Memory B cell (primary cell): Measurements from ENCODE around the gene CRPPA.
A peak's percentile ranks its signal among the peaks of the same experiment; 100 is the strongest.

Experiments used
- ATAC-seq: fragments of 150-1000 bp; cut with Tn5 transposase; 2 replicates; pipeline ENCODE4 v1.10.0; 2021; ENCODE audit warnings: low read depth, mild to moderate bottlenecking, moderate library complexity
- DNase-seq, 2 donors: peaks; one replicate each; pipeline ENCODE4 v3.0.0; 2022; ENCODE audit warnings: low spot score in 2 of 2
- H3K27ac Mint-ChIP-seq: one replicate; pipeline ENCODE4 v1.8.0; 2022; ENCODE audit warnings: mild to moderate bottlenecking, moderate library complexity, mixed read lengths
- H3K27me3 Mint-ChIP-seq: one replicate; pipeline ENCODE4 v1.8.0; 2022; ENCODE audit warnings: mixed read lengths
- H3K36me3 Mint-ChIP-seq: one replicate; pipeline ENCODE4 v1.8.0; 2022; ENCODE audit warnings: mild to moderate bottlenecking, mixed read lengths
- H3K4me1 Mint-ChIP-seq: one replicate; pipeline ENCODE4 v1.8.0; 2022; ENCODE audit warnings: mixed read lengths
- H3K4me3 Mint-ChIP-seq: one replicate; pipeline ENCODE4 v1.8.0; 2022; ENCODE audit warnings: mild to moderate bottlenecking, moderate library complexity, mixed read lengths
- H3K9me3 Mint-ChIP-seq: one replicate; pipeline ENCODE4 v1.8.0; 2022; ENCODE audit warnings: mixed read lengths

The CRPPA gene

GRCh38 chr7:16436306-16436705, 15.0 kb upstream of the CRPPA start:
- no peaks in the 10 kb centered on the region for H3K4me1 Mint-ChIP-seq
- peaks cover 3% of the 10 kb centered on the region for H3K36me3 Mint-ChIP-seq
- no peak overlapping the region for H3K27ac Mint-ChIP-seq
- H3K27me3 Mint-ChIP-seq: no peaks in the 10 kb centered on the region
- no peaks in the 10 kb centered on the region for H3K9me3 Mint-ChIP-seq
- ATAC-seq (no peak), DNase-seq (no peak)
- H3K4me3 Mint-ChIP-seq: no peak overlapping the region

DNA sequence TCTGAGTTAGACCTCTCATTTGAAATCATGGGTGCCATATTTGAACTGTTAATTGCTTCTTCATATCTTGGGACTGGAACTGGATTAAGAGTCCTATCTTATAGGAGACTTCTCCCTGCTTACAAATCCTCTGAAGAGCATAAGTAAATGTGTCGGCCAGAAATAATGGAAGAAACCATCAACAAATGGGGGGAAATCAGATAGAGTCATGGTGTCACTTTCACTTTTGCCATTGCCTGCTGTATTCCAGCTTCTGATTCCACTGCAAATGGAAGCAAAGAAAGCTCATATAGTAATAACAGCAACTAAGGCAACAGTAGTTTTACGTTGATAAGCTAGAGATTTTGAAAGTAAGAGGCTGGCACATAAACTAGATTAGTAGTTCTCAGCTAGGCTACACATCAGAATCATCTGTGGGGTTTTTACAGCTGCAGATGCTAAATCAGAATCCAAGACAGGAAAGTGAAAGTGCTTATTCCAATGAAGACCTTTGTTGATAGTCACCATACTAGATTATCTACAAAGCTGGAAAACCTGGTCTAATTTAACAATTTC, 12.3 kb upstream of the CRPPA start:
- Mint-ChIP-seq H3K36me3 (no peaks in the 10 kb centered on the region), H3K27ac (no peak overlapping the region), H3K4me1 (no peaks in the 10 kb centered on the region), H3K27me3 (peaks cover 5% of the 10 kb centered on the region), H3K9me3 (no peaks in the 10 kb centered on the region), H3K4me3 (no peak overlapping the region)
- DNase-seq (no peak), ATAC-seq (no peak)

GRCh38 chr7:16432425-16432731, 11.0 kb upstream of the CRPPA start:
- Mint-ChIP-seq H3K27ac (no peak overlapping the region), H3K4me3 (no peak overlapping the region), H3K27me3 (peaks cover 5% of the 10 kb centered on the region), H3K4me1 (no peaks in the 10 kb centered on the region), H3K36me3 (no peaks in the 10 kb centered on the region), H3K9me3 (no peaks in the 10 kb centered on the region)
- DNase-seq (no peak), ATAC-seq (no peak)

- Mint-ChIP-seq H3K4me1 (no peaks in the 10 kb centered on the region), H3K9me3 (no peaks in the 10 kb centered on the region), H3K36me3 (no peaks in the 10 kb centered on the region), H3K27me3 (peaks cover 5% of the 10 kb centered on the region), H3K27ac (no peak overlapping the region), H3K4me3 (no peak overlapping the region)
- DNase-seq: no peak
- peak; percentile 88 for ATAC-seq
Observed at GRCh38 chr7:16431646-16432424, 10.5 kb upstream of the CRPPA start.

GRCh38 chr7:16430133-16430532, 8.8 kb upstream of the CRPPA start:
- Mint-ChIP-seq H3K36me3 (no peaks in the 10 kb centered on the region), H3K9me3 (no peaks in the 10 kb centered on the region), H3K4me1 (no peaks in the 10 kb centered on the region), H3K27ac (no peak overlapping the region), H3K4me3 (no peak overlapping the region), H3K27me3 (peaks cover 5% of the 10 kb centered on the region)
- ATAC-seq: no peak
- DNase-seq: no peak

GRCh38 chr7:16428672-16429071, 7.3 kb upstream of the CRPPA start:
- ATAC-seq (no peak), DNase-seq (no peak)
- Mint-ChIP-seq H3K4me3 (no peak overlapping the region), H3K27me3 (peaks cover 5% of the 10 kb centered on the region), H3K4me1 (no peaks in the 10 kb centered on the region), H3K9me3 (no peaks in the 10 kb centered on the region), H3K27ac (no peak overlapping the region), H3K36me3 (no peaks in the 10 kb centered on the region)

- Mint-ChIP-seq H3K27ac (no peak overlapping the region), H3K9me3 (no peaks in the 10 kb centered on the region), H3K27me3 (peaks cover 5% of the 10 kb centered on the region), H3K4me3 (no peak overlapping the region), H3K36me3 (no peaks in the 10 kb centered on the region), H3K4me1 (no peaks in the 10 kb centered on the region)
- DNase-seq (no peak), ATAC-seq (no peak)
Observed at GRCh38 chr7:16428182-16428581, 6.8 kb upstream of the CRPPA start.

GRCh38 chr7:16423761-16424160, 2.4 kb upstream of the CRPPA start:
- no peak overlapping the region for H3K4me3 Mint-ChIP-seq
- peaks cover under 1% of the 10 kb centered on the region for H3K27me3 Mint-ChIP-seq
- no peaks in the 10 kb centered on the region for H3K36me3 Mint-ChIP-seq

GRCh38 chr7:16422917-16423316, 1.6 kb upstream of the CRPPA start:
- Mint-ChIP-seq H3K4me3 (no peak overlapping the region), H3K27me3 (no peaks in the 10 kb centered on the region), H3K4me1 (peaks cover 4% of the 10 kb centered on the region), H3K9me3 (no peaks in the 10 kb centered on the region), H3K27ac (no peak overlapping the region), H3K36me3 (no peaks in the 10 kb centered on the region)
- ATAC-seq (no peak), DNase-seq (no peak)

More at GRCh38 chr7:16423761-16424160, 2.4 kb upstream of the CRPPA start:
- Mint-ChIP-seq H3K9me3 (no peaks in the 10 kb centered on the region), H3K4me1 (peaks cover 4% of the 10 kb centered on the region), H3K27ac (no peak overlapping the region)
- DNase-seq: no peak
- no peak for ATAC-seq

GRCh38 chr7:16422103-16422435, 731 bp upstream of the CRPPA start:
- ATAC-seq: no peak
- peaks cover 4% of the 10 kb centered on the region for H3K4me1 Mint-ChIP-seq
- H3K27me3 Mint-ChIP-seq: no peaks in the 10 kb centered on the region
- H3K27ac Mint-ChIP-seq: peak overlapping the region; percentile 73
- peak overlapping the region; percentile 75 for H3K4me3 Mint-ChIP-seq
- H3K36me3 Mint-ChIP-seq: no peaks in the 10 kb centered on the region
- H3K9me3 Mint-ChIP-seq: no peaks in the 10 kb centered on the region
- DNase-seq: no peak

DNA sequence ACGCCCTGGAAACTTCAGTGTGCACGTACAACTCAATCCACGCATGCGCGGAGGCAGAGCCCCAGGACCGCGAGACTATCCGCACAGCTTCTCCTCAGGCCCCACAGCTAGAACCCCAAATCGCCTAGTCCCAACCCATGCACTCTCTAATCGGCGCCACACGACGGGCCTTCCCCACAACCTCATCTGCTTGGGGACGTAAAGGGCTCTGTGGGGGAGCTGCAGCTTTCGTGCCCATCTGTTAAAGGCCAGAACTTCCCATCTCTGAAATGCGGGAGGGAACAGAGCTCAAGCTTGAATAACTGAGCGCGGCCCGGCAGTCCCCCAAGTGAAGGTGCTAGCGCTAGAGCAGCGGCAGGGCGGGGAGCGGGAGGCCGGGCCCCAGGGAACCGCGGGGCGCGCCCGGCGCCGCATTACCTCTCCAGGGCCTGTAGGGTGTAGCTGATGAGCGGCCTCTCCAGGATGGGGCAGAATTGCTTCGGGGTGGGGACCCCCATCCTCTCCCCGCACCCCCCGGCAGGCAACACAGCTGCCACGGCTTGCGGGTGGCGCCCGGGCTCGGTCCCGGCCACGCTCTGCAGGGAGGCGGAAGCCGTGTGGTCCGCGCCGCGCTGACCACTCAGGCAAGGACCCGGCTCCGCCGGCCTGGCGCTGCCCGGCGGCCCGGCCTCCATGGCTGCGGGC, 547 bp downstream of the CRPPA start:
- DNase-seq (peak; percentile 81 to 83), ATAC-seq (peak; percentile 90)
- H3K36me3 Mint-ChIP-seq: no peaks in the 10 kb centered on the region
- H3K4me3 Mint-ChIP-seq: peak overlapping the region; percentile 90
- no peaks in the 10 kb centered on the region for H3K9me3 Mint-ChIP-seq
- peak overlapping the region; percentile 88 for H3K27ac Mint-ChIP-seq
- H3K27me3 Mint-ChIP-seq: no peaks in the 10 kb centered on the region
- H3K4me1 Mint-ChIP-seq: peaks cover 8% of the 10 kb centered on the region

DNA sequence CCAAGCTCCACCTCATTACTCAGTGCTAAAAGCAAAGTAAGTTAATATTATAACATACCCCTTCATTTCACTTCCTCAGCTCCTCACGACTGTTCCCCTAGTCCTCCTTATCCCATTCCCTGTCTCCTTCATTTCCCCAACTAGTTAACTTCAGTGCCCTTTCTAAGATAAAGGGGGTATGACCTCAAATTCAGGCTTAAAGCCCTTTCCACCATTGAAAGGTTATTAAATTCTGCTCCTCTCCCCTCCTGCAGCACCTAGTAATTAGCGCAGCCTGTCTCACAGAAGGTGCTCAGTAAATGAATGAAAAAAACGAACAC, 1.0 kb downstream of the CRPPA start:
- Mint-ChIP-seq H3K9me3 (no peaks in the 10 kb centered on the region), H3K27ac (peak overlapping the region; percentile 88), H3K27me3 (no peaks in the 10 kb centered on the region), H3K4me1 (peaks cover 8% of the 10 kb centered on the region), H3K36me3 (no peaks in the 10 kb centered on the region), H3K4me3 (peak overlapping the region; percentile 90)
- ATAC-seq (no peak), DNase-seq (no peak)

GRCh38 chr7:16419859-16420258, 1.5 kb downstream of the CRPPA start:
- DNase-seq (no peak), ATAC-seq (no peak)
- Mint-ChIP-seq H3K9me3 (no peaks in the 10 kb centered on the region), H3K4me3 (no peak overlapping the region), H3K27me3 (no peaks in the 10 kb centered on the region), H3K27ac (peak overlapping the region; percentile 88), H3K4me1 (peaks cover 8% of the 10 kb centered on the region), H3K36me3 (no peaks in the 10 kb centered on the region)

DNA sequence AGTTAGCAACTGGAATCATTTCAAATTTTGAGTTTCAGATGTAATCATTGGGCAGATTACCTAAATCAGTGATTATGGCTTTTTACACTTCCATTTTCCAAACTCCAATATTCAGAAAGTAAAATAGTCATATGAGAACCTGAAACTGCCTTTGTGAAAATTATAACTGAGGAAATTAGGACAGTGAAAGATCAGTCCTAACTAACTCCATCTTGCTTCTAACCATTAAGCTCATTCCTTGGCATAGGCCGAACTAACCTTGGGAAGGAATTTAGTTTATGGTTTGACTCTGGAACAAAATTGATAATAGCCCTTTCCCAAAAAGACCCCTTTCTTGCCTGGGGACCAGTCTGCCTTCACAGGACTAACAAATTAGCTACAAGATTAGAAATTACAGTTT, 2.2 kb downstream of the CRPPA start:
- no peak overlapping the region for H3K27ac Mint-ChIP-seq
- H3K4me1 Mint-ChIP-seq: peaks cover 8% of the 10 kb centered on the region
- no peaks in the 10 kb centered on the region for H3K27me3 Mint-ChIP-seq
- no peak overlapping the region for H3K4me3 Mint-ChIP-seq
- no peaks in the 10 kb centered on the region for H3K9me3 Mint-ChIP-seq
- no peak for ATAC-seq
- no peak for DNase-seq
- no peaks in the 10 kb centered on the region for H3K36me3 Mint-ChIP-seq

- Mint-ChIP-seq H3K27me3 (no peaks in the 10 kb centered on the region), H3K4me1 (peaks cover 8% of the 10 kb centered on the region), H3K4me3 (no peak overlapping the region), H3K9me3 (no peaks in the 10 kb centered on the region), H3K27ac (no peak overlapping the region), H3K36me3 (no peaks in the 10 kb centered on the region)
- ATAC-seq (no peak), DNase-seq (no peak)
Observed at GRCh38 chr7:16417906-16418305, 3.4 kb downstream of the CRPPA start.
